ENCODE data around the gene KCTD20.
"Not testable (repeated sequence)": the region's sequence is repeated elsewhere in the genome, so short reads cannot be mapped to it uniquely, and the experiment has no call there.

Gene KCTD20

GRCh38 chr6:36443471-36444428 is 950 bp downstream of the KCTD20 start:
- in situ Hi-C loops (cut with MboI; ENCODE audit: low sequenced_read_pairs), result no loop called here

DNA sequence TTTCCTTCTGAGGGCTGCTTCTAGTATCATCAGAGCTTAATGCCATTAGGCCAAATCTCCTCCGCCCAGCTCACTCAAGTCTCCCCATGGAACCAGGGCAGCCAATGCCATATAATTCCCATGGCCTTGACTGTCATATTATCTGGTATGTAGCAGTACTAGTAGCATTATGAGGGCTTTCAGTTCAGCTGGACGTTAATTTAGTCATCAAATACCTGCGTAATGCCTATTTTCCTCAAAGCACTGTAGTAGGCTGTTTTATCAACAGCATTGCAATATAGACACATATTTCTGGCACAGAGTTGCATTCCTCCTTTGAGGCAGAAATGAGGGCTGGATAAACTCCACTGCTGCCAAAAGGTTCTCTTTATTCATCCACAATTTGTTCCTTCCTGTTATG is 1.7 kb downstream of the KCTD20 start:
- in situ Hi-C loops (cut with MboI; ENCODE audit: low sequenced_read_pairs), result no loop called here

- in situ Hi-C loops (cut with MboI; ENCODE audit: low sequenced_read_pairs), result no loop called here
Measured at GRCh38 chr6:36445621-36446020, 2.8 kb downstream of the KCTD20 start.

GRCh38 chr6:36449173-36449572 is 6.4 kb downstream of the KCTD20 start:
- in situ Hi-C loops (cut with MboI; ENCODE audit: low sequenced_read_pairs), result not testable (repeated sequence)

DNA sequence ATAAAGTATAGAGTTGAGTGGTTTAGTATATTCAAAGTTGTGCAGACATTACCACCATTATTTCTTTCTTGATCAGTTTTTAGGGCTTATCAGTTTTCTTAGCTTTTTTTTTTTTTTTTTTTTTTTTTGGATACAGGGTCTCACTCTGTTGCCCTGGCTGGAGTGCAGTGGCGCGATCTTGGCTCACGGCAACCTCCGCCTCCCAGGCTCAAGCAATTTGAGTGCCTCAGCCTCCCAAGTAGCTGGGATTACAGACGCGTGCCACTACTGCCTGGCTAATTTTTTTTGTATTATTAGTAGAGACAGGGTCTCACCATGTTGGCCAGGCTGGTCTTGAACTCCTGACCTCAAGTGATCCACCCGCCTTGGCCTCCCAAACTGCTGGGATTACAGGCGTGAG is 10.1 kb downstream of the KCTD20 start:
- in situ Hi-C loops (cut with MboI; ENCODE audit: low sequenced_read_pairs), result not testable (repeated sequence)

- in situ Hi-C loops (cut with MboI; ENCODE audit: low sequenced_read_pairs), result no loop called here
Measured at GRCh38 chr6:36455486-36456027, 12.8 kb downstream of the KCTD20 start.

GRCh38 chr6:36459501-36459900 is 16.7 kb downstream of the KCTD20 start:
- in situ Hi-C loops (cut with MboI; ENCODE audit: low sequenced_read_pairs), result no loop called here

GRCh38 chr6:36460916-36461315 is 18.1 kb downstream of the KCTD20 start:
- in situ Hi-C loops (cut with MboI; ENCODE audit: low sequenced_read_pairs), result no loop called here

DNA sequence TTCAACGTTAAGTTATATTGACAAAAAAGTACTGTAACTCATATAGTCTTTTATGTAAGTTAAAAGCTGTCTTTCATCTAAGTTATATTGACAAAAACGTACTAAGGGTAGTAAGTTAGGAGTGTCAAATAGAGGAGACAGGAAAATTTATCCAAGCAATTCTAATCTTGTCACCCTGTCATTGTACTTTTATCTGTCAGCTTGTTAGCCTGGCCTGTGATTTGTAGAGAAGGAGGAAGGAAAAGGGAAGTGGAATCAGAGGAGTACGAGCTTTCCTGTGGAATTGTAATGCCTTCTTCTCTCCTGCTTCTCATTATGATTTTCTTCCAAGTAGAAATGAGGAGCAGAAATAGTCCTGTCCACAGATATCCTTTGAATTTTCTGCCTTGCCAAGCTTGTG is 18.8 kb downstream of the KCTD20 start:
- in situ Hi-C loops (cut with MboI; ENCODE audit: low sequenced_read_pairs), result no loop called here

DNA sequence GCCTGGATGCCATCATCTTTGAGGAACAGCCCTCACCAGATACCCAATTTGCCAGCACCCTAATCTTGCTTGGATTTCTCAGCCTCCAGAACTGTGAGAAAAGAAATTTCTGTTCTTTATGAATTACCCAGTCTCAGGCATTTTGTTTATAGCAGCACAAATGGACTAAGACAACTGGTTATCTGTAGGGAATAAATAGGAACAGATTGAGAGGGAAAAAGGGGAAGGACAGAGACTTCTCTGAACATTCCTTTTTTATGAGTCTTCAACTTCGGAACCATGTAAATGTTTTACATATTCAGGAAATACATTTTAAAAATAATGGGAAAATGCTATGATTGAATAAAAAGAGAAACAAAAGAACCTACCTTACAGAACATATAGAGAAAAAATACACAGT is 20.9 kb downstream of the KCTD20 start:
- in situ Hi-C loops (cut with MboI; ENCODE audit: low sequenced_read_pairs), result no loop called here

DNA sequence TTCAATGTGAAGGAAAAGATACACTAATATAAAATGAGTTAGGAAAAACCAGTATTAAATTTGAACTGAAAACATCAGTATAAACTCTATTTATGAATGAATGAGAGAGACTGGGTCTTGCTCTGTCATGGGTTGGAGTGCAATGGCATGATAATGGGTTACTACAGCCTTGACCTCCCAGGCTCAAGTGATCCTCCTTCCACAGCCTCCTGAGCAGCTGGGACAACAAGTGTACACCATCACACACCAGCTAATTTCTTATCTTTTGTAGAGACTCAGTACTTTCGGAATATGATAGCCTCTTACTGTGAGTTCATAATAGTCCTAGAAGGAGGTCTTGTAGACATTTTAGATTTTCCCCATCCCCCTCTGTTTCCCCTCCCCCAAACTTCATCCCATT is 21.4 kb downstream of the KCTD20 start:
- in situ Hi-C loops (cut with MboI; ENCODE audit: low sequenced_read_pairs), result no loop called here

DNA sequence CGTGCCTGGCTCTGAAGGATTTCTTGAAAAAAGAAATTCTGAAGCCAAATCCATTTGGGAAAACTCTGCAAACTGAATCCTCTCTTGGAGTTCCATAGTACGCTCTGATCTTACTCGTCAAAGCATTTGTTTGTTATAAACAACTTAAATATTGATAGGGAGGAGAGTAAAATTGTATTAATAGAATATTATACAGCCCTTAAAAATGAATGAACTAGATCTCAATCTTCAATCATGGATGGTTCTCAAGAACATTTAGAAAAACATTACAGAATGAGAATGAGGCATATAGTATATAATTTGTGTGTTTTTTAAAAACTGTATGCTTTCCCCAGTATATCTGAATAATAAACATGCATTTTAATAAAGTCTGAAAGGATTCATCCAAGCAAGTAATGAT is 24.8 kb downstream of the KCTD20 start:
- in situ Hi-C loops (cut with MboI; ENCODE audit: low sequenced_read_pairs), result no loop called here

- in situ Hi-C loops (cut with MboI; ENCODE audit: low sequenced_read_pairs), result no loop called here
Measured at GRCh38 chr6:36469148-36469661, 26.4 kb downstream of the KCTD20 start.

GRCh38 chr6:36469946-36470345 is 27.1 kb downstream of the KCTD20 start:
- in situ Hi-C loops (cut with MboI; ENCODE audit: low sequenced_read_pairs), result no loop called here

- in situ Hi-C loops (cut with MboI; ENCODE audit: low sequenced_read_pairs), result no loop called here
Measured at GRCh38 chr6:36478051-36478526, 35.3 kb downstream of the KCTD20 start.

- in situ Hi-C loops (cut with MboI; ENCODE audit: low sequenced_read_pairs), result no loop called here
Measured at GRCh38 chr6:36479256-36479655, 36.5 kb downstream of the KCTD20 start.

DNA sequence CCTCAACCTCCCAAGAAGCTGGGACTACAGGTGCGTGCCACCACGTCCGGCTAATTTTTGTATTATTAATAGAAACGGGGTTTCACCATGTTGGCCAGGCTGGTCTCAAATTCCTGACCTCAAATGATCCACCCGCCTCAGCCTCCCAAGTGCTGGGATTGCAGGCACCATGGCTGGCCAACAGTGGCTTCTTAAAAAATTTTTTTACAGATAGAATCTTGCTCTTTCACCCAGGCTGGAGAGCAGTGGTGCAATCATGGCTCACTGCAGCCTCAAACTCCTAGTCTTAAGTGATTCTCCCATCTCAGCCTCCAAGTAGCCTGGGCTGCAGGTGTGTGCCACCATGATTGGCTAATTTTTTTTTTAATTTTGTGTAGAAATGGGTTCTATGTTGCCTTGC is 40.5 kb downstream of the KCTD20 start:
- in situ Hi-C loops (cut with MboI; ENCODE audit: low sequenced_read_pairs), result not testable (repeated sequence)

- in situ Hi-C loops (cut with MboI; ENCODE audit: low sequenced_read_pairs), result no loop called here
Measured at GRCh38 chr6:36484736-36485135, 41.9 kb downstream of the KCTD20 start.

DNA sequence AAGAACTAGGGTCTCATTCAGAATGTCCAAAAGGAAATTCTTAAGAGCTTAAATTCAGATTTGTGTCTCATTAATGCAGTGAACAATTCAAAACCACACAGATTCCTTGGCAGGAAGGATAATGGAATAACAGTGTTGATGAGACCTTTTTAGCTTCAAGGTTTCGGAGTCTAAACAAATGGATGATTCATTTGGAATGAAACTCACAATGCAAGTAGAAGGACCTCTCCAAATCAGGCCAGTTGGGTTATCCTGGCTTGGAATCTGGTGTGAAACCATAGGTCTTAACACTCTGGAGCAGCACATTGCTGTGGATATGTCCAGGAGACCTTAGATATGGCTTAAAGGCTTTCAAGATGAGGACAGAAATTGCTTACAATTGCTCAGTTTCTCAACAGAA is 44.9 kb downstream of the KCTD20 start:
- in situ Hi-C loops (cut with MboI; ENCODE audit: low sequenced_read_pairs), result no loop called here

DNA sequence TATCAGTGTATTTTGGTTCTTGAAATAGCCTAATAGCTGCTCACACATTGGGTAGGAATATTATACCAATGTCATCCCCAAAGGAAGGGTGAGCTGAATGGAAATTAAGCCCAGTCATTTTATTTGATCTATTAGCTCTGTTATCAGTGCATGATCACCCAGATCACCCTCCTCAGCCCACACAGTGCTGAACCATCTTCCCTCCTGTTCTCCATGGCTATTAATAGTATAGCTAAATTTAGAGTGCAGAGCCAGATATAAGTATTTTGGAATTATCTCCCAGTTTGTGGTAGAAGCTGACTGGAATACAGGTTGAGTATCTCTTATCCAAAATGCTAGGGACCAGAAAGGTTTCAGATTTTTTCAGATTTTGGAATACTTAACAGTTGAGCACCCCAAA is 45.4 kb downstream of the KCTD20 start:
- in situ Hi-C loops (cut with MboI; ENCODE audit: low sequenced_read_pairs), result no loop called here

DNA sequence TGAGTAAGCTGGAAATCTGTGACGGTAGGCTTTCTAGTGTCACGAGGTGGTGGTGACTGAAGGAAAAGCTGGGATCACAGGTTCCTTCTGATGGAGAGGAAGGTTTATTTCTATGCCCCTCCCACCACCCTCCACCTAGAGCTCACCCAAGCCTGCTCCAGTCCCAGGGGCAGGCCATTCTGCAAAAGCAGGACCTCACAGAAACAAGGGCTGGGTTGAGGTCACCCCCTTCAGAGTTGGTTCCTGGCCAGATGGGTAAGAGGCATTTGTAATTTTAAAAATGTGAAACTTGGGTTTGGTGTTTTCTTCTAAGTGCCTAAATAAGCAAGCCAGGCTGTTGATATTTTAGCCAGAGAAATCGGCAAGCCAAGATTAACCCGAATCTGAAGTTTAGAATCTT is 46.6 kb downstream of the KCTD20 start:
- in situ Hi-C loops (cut with MboI; ENCODE audit: low sequenced_read_pairs), result no loop called here

DNA sequence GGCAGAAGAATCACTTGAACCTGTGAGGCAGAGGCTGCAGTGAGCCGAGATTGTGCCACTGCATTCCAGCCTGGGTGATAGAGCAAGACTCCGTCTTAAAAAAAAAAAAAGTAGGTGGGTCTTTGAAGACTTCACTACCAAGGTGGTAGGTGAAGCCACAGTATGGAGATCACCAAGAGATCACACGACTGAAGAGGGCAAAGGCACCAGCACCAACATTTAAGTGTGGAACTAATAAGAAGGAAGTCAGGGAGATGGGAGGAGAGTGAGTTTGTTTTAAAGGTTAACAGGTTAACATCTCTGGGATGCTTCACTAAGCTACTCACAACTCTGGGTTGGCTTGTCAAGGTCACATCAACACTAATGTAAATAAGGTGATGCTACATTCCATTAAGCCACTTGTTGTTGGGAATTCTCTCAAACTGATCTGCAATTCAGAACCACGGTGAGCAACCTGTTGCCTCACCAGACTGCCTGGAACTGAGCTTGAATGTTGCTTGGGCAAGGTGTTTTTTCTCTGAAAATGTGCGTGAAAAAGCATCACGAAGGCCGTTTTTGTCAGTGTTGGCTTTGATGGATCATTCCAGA is 48.7 kb downstream of the KCTD20 start:
- in situ Hi-C loops (cut with MboI; ENCODE audit: low sequenced_read_pairs), result no loop called here
